MM.1S (cell line): ENCODE results near the gene MLC1.

Experiments used
- DNase-seq: peaks from one replicate; pipeline ENCODE4 v3.0.0-alpha.2; 2015
- H2AFZ ChIP-seq: fragments of 300-600 bp; sonication (generic); 2 replicates; pipeline ENCODE4 v1.6.0; 2016; ENCODE audit warnings: antibody characterized with exemption, low read length
- H3F3A ChIP-seq: fragments of 300-600 bp; sonication (generic); 2 replicates; pipeline ENCODE4 v1.6.1; 2016; ENCODE audit warnings: mild to moderate bottlenecking, antibody characterized with exemption, low read length, moderate library complexity, mixed read lengths; ENCODE audit not compliant: insufficient read depth
- H3K27ac ChIP-seq: fragments of 300-600 bp; sonication (generic); 2 replicates; pipeline ENCODE4 v1.5.1; 2016; ENCODE audit warnings: mild to moderate bottlenecking, low read length
- H3K27me3 ChIP-seq: fragments of 300-600 bp; sonication (generic); replicated peaks from 2 replicates; pipeline ENCODE4 v1.6.0; 2016; ENCODE audit warnings: low read length; ENCODE audit not compliant: insufficient read depth
- H3K36me3 ChIP-seq: fragments of 300-600 bp; sonication (generic); replicated peaks from 2 replicates; pipeline ENCODE4 v1.6.1; 2016; ENCODE audit warnings: mild to moderate bottlenecking, low read length, mixed read lengths; ENCODE audit not compliant: insufficient read depth
- H3K4me1 ChIP-seq: fragments of 300-600 bp; sonication (generic); 2 replicates; pipeline ENCODE4 v1.6.1; 2016; ENCODE audit warnings: low read length, mixed read lengths
- H3K4me2 ChIP-seq: fragments of 300-600 bp; sonication (generic); 2 replicates; pipeline ENCODE4 v1.6.0; 2016; ENCODE audit warnings: low read depth, low read length
- H3K4me3 ChIP-seq: fragments of 300-600 bp; sonication (generic); 2 replicates; pipeline ENCODE4 v1.5.1; 2016; ENCODE audit warnings: low read length, mixed read lengths
- H3K79me2 ChIP-seq: fragments of 300-600 bp; sonication (generic); 2 replicates; pipeline ENCODE4 v1.6.1; 2016; ENCODE audit warnings: mixed run types, low read length, mixed read lengths
- H3K9ac ChIP-seq: fragments of 300-600 bp; sonication (generic); 2 replicates; pipeline ENCODE4 v1.6.1; 2016; ENCODE audit warnings: low read length, mixed read lengths
- H3K9me2 ChIP-seq: fragments of 300-600 bp; sonication (generic); replicated peaks from 2 replicates; pipeline ENCODE4 v1.6.1; 2016; ENCODE audit warnings: mild to moderate bottlenecking, low read length, mixed read lengths; ENCODE audit not compliant: insufficient read depth
- H3K9me3 ChIP-seq: fragments of 300-600 bp; sonication (generic); replicated peaks from 2 replicates; pipeline ENCODE4 v1.6.1; 2016; ENCODE audit warnings: mild to moderate bottlenecking, low read length, mixed read lengths; ENCODE audit not compliant: insufficient read depth
- H4K20me1 ChIP-seq: fragments of 300-600 bp; sonication (generic); 2 replicates; pipeline ENCODE4 v1.6.1; 2016; ENCODE audit warnings: mild to moderate bottlenecking, low read length, moderate library complexity, mixed read lengths; ENCODE audit not compliant: insufficient read depth
- EZH2 ChIP-seq: fragments of 300-600 bp; sonication (generic); optimal IDR thresholded peaks from 2 replicates; pipeline ENCODE3; 2017; ENCODE audit warnings: low read depth, mild to moderate bottlenecking, antibody characterized with exemption, low read length, mixed read lengths
- EZH2phosphoT487 ChIP-seq: fragments of 300-600 bp; sonication (generic); IDR thresholded peaks from 2 replicates; pipeline ENCODE4 v1.6.1; 2018; ENCODE audit warnings: antibody characterized with exemption, low read length
- TF ChIP-seq, protein P1 (sequence below): fragments of 300-600 bp; sonication (generic); IDR thresholded peaks from 2 replicates; pipeline ENCODE4 v1.5.1; 2016; ENCODE audit warnings: antibody characterized with exemption, low read length, mixed read lengths

MLC1 gene

DNA sequence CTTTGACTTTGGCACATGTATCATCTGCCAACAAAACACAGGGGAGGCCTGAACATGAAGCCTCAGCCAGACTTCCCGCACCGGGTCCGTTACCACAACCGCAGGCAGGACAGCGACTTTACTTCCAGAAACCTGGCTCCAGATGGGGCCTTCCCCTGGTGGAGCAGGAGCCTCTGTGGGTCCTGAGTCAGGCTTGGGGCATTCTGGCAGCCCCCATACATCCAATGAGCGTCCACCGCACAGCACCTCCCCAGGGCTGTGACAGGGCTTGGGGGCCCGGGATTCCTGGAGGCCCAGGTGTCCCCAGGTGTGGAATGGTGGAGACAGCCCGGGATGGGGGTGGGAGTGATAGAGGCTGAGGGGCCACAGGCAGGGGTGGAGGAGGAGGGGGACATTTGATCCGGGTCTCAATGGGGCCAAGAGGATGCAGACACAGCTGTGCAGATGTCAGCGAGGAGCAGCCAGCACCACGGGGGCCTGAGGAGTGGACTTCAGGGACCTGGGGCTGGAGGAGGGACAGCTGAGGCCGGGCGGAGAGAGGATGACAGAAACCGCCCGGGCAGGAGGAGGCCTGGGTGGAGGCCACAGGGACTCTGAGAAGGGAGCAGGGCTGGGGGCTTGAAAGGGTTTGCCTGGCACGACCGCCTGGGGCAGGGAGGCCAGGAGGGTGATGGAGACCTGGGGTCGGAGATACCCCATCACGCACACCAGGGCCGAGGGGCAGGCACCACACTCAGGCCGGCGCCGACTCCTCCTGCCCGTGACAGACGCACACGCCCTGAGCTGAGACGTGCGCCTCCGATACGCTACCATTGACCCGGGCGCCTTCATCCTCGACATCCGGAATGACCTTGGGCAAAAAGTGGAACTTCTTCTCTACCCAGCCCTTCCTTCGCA is 35.7 kb downstream of the MLC1 start:
- Histone ChIP-seq H2AFZ (no peak overlapping the region), H3F3A (peaks cover 5% of the 10 kb centered on the region; the same call in 1 of the 2 replicates), H3K9me3 (no peaks in the 10 kb centered on the region), H3K4me1 (no peaks in the 10 kb centered on the region), H3K4me2 (no peak overlapping the region), H3K79me2 (no peaks in the 10 kb centered on the region), H3K9ac (no peak overlapping the region), H3K27me3 (peaks cover 90% of the 10 kb centered on the region), H3K9me2 (no peaks in the 10 kb centered on the region), H3K36me3 (no peaks in the 10 kb centered on the region), H3K4me3 (no peak overlapping the region), H3K27ac (no peak overlapping the region), H4K20me1 (no peaks in the 10 kb centered on the region)
- DNase-seq, result no peak
- TF ChIP-seq EZH2, result no peak
- no peak for TF ChIP-seq EZH2phosphoT487
- TF ChIP-seq, protein P1, sequence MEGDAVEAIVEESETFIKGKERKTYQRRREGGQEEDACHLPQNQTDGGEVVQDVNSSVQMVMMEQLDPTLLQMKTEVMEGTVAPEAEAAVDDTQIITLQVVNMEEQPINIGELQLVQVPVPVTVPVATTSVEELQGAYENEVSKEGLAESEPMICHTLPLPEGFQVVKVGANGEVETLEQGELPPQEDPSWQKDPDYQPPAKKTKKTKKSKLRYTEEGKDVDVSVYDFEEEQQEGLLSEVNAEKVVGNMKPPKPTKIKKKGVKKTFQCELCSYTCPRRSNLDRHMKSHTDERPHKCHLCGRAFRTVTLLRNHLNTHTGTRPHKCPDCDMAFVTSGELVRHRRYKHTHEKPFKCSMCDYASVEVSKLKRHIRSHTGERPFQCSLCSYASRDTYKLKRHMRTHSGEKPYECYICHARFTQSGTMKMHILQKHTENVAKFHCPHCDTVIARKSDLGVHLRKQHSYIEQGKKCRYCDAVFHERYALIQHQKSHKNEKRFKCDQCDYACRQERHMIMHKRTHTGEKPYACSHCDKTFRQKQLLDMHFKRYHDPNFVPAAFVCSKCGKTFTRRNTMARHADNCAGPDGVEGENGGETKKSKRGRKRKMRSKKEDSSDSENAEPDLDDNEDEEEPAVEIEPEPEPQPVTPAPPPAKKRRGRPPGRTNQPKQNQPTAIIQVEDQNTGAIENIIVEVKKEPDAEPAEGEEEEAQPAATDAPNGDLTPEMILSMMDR, result no peak

- Histone ChIP-seq H3K27ac (no peak overlapping the region), H3K4me3 (no peak overlapping the region), H3K79me2 (no peaks in the 10 kb centered on the region), H3K4me2 (no peak overlapping the region), H3K27me3 (peaks cover 97% of the 10 kb centered on the region), H2AFZ (no peak overlapping the region), H4K20me1 (no peaks in the 10 kb centered on the region), H3K4me1 (no peaks in the 10 kb centered on the region), H3K9ac (no peak overlapping the region), H3K9me2 (no peaks in the 10 kb centered on the region), H3K9me3 (no peaks in the 10 kb centered on the region), H3F3A (no peaks in the 10 kb centered on the region), H3K36me3 (no peaks in the 10 kb centered on the region)
- no peak for TF ChIP-seq EZH2
- no peak for TF ChIP-seq EZH2phosphoT487
- TF ChIP-seq, protein P1, result no peak
- DNase-seq, result no peak
Observed at GRCh38 chr22:50048836-50049235, 36.4 kb downstream of the MLC1 start.

DNA sequence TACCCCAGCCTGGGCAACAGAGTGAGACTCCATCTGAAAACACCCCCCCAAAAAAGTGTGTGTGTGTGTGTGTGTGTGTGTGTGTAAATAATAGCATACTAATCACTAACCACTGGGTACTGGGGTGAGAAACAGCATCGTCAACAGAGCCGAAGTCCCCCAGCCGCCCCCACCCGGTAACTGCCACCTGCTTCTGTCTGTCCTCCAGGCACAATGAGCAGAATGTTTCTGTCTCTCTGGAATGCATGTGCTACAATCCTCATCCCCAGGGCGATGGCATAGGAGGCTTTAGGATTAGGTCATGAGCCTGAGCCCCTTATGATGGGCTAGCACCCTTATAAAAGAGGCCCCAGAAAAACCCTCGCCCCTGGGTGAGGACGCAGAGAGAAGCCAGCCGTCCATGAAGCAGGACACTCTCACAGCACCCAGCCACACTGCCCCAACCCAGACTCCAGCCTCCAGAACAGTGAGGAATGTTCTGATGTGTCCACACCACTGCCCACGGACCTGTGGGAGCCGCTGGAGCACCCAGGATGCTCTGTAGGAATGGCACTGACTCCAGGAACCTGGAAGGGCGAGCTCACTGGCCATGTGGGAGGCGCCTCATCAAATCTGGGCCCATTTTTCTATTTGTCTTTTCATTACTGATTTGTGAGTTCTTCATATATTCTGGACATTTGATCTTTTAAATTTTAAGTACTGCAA is 37.0 kb downstream of the MLC1 start:
- no peak overlapping the region for H3K27ac ChIP-seq
- no peak overlapping the region for H3K4me2 ChIP-seq
- no peaks in the 10 kb centered on the region for H4K20me1 ChIP-seq
- H3F3A ChIP-seq, result no peaks in the 10 kb centered on the region
- no peak overlapping the region for H3K9ac ChIP-seq
- no peaks in the 10 kb centered on the region for H3K9me3 ChIP-seq
- H3K27me3 ChIP-seq, result peaks cover 97% of the 10 kb centered on the region
- H2AFZ ChIP-seq, result no peak overlapping the region
- TF ChIP-seq, protein P1, result no peak
- no peak for TF ChIP-seq EZH2
- TF ChIP-seq EZH2phosphoT487, result no peak
- no peaks in the 10 kb centered on the region for H3K4me1 ChIP-seq
- no peak overlapping the region for H3K4me3 ChIP-seq
- H3K79me2 ChIP-seq, result no peaks in the 10 kb centered on the region
- no peak for DNase-seq
- no peaks in the 10 kb centered on the region for H3K9me2 ChIP-seq
- no peaks in the 10 kb centered on the region for H3K36me3 ChIP-seq
